ENCODE results near the gene VAV3. TPM values are rescaled to one million over a fixed set of nuclear protein-coding genes. Genes with fewer than 3 reads are reported as not detected.

The VAV3 gene
- total and polyA plus RNA-seq, 2 of the 8 experiments (the other 6 are each of a cell fraction or from before 2014, with no cell fraction given): 2.9 to 7.9 TPM

DNA sequence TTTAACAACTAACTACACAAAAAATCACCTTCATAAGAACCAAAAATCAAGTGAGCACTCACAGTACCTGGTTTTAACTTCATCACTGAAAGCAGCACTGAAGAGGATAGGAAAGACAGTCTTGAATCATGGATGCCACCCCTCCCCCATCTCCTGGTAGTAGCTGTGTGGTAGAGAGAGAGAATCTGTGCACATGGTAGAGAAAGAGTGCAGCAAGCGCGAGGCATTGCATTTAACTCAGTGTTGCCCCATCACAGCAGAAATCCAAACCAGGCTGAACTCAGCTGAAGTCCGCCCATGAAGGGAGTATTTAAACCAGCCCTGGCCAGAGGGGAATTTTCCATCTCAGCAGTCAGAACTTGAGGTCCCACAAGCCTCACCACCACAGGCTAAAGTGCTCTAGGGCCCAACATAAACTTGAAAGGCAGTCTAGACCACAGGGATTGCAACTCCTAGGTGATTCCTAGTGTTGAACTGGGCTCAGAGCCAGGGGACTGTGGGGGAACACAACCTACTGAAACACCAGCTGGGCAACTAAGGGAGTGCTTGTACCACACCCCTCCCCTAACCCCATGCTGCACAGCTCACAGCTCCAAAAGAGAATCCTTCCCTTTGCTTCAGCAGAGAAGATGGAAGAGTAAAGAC, 38.4 kb downstream of the VAV3 start:
- POLR2A ChIA-PET (ENCODE audit: partially characterized antibody): no interaction called here
- 94% methylated on average over 3 of the region's 3 CpGs; no CpG with 5 or more reads in 1 of the 2 experiments for WGBS, 2 experiments (ENCODE audit: extremely low coverage in 1 of 2, insufficient coverage in 1 of 2, insufficient read length in 1 of 2, insufficient replicate concordance in 2 of 2, low coverage in 1 of 2, low lambda C conversion rate in 2 of 2, missing lambda C conversion rate in 1 of 2)
- no peak overlapping the region for H3K18ac ChIP-seq (ENCODE audit: extremely low read depth, low read length)
- TF ChIP-seq MAFK (IDR thresholded peaks at IDR 0.05; ENCODE audit: low read depth, low read length): no peak
- TF ChIP-seq BRCA1 (IDR thresholded peaks at IDR 0.05; ENCODE audit: low read depth, low read length): no peak

More for the DNA sequence above, 38.4 kb downstream of the VAV3 start:
- Histone ChIP-seq H4K5ac (ENCODE audit: insufficient read length, low read depth, low read length) (no peak overlapping the region), H3K27me3 (replicated peaks in 1 of 4; ENCODE audit: control insufficient read depth in 3 of 4, extremely low read depth in 1 of 4, insufficient read depth in 3 of 4, low read length in 3 of 4) (no peaks in the 10 kb centered on the region), H3K79me2 (ENCODE audit: control insufficient read depth in 1 of 2, insufficient read depth in 2 of 2, low read length in 2 of 2) (peaks cover 0 to 6% of the 10 kb centered on the region in 2 experiments; a peak in 1 of 4 replicates), H3K9ac (replicated peaks in 1 of 4; ENCODE audit: extremely low read depth in 1 of 4, low read depth in 3 of 4, low read length in 3 of 4) (no peak overlapping the region), H2BK5ac (ENCODE audit: low read depth, low read length) (no peak overlapping the region), H3K79me1 (ENCODE audit: low read depth, low read length) (no peaks in the 10 kb centered on the region), H3K23me2 (ENCODE audit: low read depth, low read length) (no peaks in the 10 kb centered on the region), H3K27ac (ENCODE audit: low read depth, low read length) (no peak overlapping the region), H2BK12ac (ENCODE audit: low read depth, low read length) (no peak overlapping the region), H3K4me1 (replicated peaks in 1 of 4; ENCODE audit: control insufficient read depth in 3 of 4, insufficient read depth in 4 of 4, low read length in 3 of 4) (peaks cover 0 to 2% (median 0%) of the 10 kb centered on the region in 4 experiments; a peak in 1 of 7 replicates), H3K14ac (ENCODE audit: insufficient read length) (no peak overlapping the region), H3K23ac (ENCODE audit: insufficient read length) (no peak overlapping the region), H4K20me1 (replicated peaks in 1 of 2; ENCODE audit: control insufficient read depth in 1 of 2, insufficient read depth in 2 of 2, low read length in 2 of 2) (no peaks in the 10 kb centered on the region), H2AK5ac (ENCODE audit: low read depth, low read length) (no peak overlapping the region), H3K36me3 (ENCODE audit: control insufficient read depth in 2 of 4, insufficient read depth in 4 of 4, low read length in 3 of 4) (no peaks in the 10 kb centered on the region), H3K4ac (replicated peaks; ENCODE audit: insufficient read length, low read depth, low read length) (no peak overlapping the region), H2BK20ac (ENCODE audit: low read length) (no peak overlapping the region), H3K4me3 (ENCODE audit: extremely low read depth in 1 of 4, insufficient read depth in 2 of 4, low read depth in 3 of 4, low read length in 4 of 4) (no peak overlapping the region), H2AFZ (ENCODE audit: low read length) (no peak overlapping the region), H3K56ac (replicated peaks; ENCODE audit: insufficient read length, low read depth, low read length) (no peak overlapping the region), H2BK15ac (ENCODE audit: low read length) (no peak overlapping the region), H2BK120ac (replicated peaks; ENCODE audit: low read depth, low read length) (no peak overlapping the region), H4K8ac (ENCODE audit: extremely low read depth, insufficient read depth, low read length) (no peak overlapping the region), H3K9me3 (ENCODE audit: insufficient read depth in 2 of 2, low read depth in 1 of 2, low read length in 1 of 2) (no peaks in the 10 kb centered on the region), H4K91ac (replicated peaks; ENCODE audit: insufficient read length, low read length) (no peak overlapping the region), H3K4me2 (ENCODE audit: insufficient read depth in 1 of 2, low read depth in 2 of 2, low read length in 2 of 2) (no peak overlapping the region)
- FAIRE-seq: no peak
- DNase-seq (ENCODE audit: low read depth in 1 of 2, low spot score in 2 of 2): no peak
- CTCF ChIA-PET (ENCODE audit: partially characterized antibody): no interaction called here
